KG1 (cell line): ENCODE measurements around the gene FCAMR.
"Not testable (repeated sequence)": the region's sequence is repeated elsewhere in the genome, so short reads cannot be mapped to it uniquely, and the experiment has no call there.

Experiments
- DNase-seq: peaks from one replicate; lab custom pipeline; 2025; lab: John Stamatoyannopoulos, UW

FCAMR gene

GRCh38 chr1:206932177-206932576 lies 38.1 kb downstream of the FCAMR start:
- DNase-seq, result no peak

DNA sequence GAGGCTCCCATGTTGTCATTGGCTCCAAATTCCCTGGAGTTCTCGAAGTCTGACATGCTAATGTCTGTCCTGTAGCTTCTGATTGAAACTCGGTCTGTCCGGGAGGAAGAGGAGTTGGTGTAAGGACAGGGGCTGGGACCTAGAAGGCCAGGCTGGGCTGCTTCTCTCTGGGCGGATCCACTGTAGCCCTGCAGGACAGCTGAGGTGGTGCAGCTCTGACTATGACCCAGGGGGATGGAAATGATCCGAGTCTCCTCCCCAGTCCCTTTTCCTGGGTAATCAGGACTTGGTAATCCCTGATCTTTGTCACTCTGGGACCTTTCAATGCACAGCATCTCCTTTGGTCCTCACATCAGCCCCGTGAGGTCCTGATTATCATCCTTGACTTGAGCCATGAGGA lies 38.6 kb downstream of the FCAMR start:
- DNase-seq, result no peak

DNA sequence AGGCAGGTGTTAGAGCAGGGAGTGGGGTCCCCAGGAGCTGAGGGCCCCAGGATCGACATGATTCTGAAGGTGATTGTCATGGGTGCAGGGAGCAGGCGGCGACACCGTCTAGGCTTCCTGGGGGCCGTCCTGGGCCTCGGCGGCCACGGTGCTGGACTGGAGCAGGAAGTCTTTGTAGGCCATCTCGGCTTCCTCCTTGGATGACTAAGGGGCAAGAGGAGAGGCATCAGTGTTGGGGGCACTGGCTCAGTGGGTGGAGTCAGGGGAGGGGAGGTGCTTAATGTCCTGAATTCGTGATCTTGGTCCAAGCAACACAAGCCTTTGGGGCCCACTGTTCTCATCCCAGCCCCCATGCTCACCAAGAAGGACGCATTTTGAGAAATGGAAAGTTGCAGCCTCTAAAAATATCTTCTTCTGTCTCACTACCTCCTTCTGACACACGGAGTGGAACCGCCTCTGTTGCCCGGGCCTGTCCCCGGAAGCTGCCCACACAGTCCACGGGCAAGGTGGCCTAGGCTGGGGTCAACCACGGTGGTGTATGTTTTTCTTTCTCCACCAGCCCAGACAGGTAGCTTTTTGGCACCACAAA lies 40.0 kb downstream of the FCAMR start:
- no peak for DNase-seq

DNA sequence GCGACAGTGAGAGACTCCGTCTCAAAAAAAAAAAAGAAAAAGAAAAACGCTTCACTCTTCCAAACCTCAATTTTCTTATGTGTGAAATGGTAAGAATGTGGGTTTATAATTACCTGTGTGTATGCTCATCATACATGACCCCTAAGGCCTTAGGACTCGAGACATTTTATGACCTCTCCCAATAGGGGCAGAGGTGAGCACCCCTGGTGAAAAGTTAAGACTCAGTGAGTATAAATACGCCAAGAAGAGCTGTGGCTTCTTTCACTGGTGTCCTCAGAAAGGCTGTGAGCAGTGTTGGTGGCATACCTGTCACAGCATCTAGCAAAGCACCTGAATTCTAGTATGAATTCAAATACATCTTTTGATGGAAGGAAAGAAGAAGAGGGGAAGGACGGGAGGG lies 40.7 kb downstream of the FCAMR start:
- DNase-seq, result no peak

GRCh38 chr1:206926286-206926685 lies 44.0 kb downstream of the FCAMR start:
- no peak for DNase-seq

DNA sequence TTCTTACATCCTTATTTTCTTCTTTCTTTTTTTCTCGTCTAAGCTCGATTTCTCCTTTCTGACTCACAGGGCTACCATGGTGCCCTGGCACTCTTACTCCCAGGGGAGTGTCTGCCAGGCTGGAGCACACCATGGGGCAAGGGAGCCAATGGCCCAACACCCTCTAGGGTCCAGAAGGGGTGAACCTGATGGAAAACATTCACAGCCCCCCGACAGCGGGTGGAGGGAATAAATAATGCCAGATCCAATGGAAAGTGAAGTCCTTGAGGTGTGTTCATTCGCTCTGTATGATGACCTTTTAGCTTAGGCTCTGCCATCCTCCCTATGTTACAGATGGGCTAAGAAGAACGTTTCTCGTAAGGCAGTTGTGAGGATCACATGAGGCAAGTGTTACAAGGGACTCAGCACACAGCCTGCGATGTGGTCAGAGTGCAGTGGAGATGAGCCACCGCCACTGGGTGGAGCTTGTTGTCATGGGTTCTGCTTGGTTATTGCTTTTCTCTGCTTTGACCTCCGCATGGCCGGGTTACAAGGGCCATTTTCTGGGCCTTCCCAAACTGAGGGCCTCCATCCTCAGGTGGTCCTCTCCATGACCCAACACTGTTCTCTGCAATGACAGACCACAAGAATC lies 45.0 kb downstream of the FCAMR start:
- DNase-seq, result no peak

- DNase-seq, result no peak
These were observed 45.6 kb downstream of the FCAMR start for GRCh38 chr1:206924592-206925105.

GRCh38 chr1:206923961-206924557 lies 46.2 kb downstream of the FCAMR start:
- DNase-seq, result not testable (repeated sequence)

DNA sequence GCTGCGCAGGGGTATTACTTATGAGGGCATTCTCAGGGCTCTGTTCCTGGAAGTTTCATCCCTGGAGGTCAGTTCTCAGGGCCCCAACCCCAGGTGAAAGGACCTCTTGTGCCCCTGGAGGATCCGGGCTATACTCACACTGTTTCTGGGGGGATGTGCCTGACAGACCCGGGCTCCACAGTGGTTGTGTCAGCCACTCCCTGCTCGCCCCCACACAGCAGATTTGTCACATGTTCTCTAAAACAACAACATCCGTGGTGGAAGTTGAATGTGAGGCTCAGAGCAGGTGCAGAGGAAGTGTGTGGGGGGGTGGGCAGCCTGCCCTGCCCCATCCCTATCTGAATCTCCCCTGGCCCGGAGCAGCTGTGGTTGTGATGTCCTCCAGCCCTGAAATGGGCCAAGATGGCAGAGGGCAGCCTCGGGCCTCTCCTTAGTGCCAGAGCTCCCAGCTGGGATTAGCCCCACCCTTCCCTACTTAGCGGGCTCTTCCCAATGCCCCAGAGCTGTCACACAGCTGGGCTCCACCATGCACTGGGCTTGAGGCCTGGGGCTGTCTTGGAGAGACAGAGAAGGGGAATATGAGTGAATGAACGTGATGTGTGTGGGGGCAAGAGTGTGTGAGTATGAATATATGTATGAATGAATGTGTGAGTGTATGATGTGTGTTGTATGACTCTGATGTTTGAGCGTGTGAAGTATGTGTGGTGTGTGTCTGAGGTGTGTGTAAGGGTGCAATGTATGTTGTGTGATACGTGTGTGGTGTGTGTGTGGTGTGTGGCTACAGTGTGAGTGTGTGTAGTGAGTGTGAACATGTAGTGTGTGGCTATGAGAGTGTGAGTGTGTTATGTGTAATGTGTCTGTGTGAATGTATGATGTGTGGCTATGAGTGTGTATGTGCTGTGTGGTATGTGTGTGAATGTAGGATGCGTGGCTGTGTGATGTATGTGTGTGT lies 47.0 kb downstream of the FCAMR start:
- peak; percentile 52 for DNase-seq

DNA sequence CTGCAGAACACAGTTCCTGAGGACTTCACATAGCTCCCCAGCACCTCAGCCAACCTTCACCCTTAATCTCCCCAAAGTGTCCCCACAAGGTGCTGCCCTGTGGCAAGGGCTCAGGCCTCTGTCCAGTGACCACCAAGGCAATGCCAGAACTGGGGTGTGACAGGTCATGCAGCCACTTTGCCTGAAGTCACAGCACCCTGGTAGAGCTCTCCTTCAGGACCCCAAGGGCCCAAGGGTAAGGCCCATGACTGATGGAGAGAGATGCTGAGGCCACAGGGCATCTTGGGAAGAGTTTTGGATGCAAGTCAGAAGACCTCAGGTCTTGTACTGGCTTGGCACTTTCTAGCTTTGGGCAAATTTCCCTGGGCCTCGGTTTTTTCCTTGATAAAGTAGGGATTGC lies 47.7 kb downstream of the FCAMR start:
- no peak for DNase-seq

- peak; percentile 76 for DNase-seq
These were observed 48.4 kb downstream of the FCAMR start, which contains the start of gene FCMR for GRCh38 chr1:206921772-206922265. Gene FCMR, minus strand, starts transcription at chr1:206921941. Its CDS starts 87 bp downstream, at chr1:206921854.

DNA sequence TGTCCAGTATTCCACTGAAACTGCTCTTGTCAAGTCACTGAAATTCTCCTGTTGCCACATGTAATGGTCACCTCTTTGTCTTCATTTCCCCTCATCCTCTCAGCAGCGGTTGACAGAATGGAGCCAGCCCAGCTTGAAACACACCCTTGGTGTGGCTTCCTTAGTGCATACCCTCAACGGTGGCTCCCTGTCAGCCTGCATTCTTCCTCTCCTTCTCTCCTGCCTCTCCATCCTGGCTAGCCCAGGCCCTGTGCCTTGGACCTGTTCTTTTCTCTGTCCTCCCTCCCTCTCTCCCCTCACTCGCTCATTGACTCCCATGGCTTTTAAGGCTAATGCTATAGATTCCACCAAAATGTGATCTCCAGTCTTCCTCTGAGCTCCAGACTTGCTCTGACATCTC lies 52.2 kb downstream of the FCAMR start:
- no peak for DNase-seq

DNA sequence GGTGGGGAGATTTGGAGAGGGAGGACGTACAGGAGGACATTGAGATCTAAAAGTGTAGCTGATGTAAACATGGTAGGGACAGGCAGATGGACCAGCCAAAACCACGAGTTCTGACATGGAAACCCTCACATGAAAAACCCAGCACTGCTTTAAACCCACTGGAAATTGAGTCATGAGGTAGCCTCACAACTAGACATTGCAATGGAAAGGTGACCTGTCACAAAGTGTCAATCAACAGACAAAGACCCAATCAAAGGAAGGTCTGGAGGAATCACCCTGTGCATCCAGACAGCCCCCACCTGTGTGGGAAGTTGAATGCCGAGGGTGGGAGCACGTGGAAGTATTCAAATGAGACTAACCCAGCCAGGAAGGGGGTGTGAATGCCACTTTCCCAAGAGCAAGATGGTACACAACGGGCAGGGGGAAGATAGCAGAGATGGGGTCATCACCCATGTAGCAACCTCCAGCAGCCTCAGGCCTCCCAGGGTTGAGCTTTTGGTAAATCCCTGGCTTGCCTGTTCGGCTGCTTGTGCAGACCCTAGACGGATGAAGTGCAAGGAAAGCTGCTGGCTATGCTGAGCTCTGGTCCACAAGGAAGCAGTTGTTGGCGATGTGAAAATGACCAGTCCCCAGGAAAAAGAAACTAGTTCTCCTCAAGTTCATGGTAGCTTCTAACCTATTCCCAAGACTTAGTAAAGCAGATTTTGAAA lies 54.1 kb downstream of the FCAMR start:
- no peak for DNase-seq

DNA sequence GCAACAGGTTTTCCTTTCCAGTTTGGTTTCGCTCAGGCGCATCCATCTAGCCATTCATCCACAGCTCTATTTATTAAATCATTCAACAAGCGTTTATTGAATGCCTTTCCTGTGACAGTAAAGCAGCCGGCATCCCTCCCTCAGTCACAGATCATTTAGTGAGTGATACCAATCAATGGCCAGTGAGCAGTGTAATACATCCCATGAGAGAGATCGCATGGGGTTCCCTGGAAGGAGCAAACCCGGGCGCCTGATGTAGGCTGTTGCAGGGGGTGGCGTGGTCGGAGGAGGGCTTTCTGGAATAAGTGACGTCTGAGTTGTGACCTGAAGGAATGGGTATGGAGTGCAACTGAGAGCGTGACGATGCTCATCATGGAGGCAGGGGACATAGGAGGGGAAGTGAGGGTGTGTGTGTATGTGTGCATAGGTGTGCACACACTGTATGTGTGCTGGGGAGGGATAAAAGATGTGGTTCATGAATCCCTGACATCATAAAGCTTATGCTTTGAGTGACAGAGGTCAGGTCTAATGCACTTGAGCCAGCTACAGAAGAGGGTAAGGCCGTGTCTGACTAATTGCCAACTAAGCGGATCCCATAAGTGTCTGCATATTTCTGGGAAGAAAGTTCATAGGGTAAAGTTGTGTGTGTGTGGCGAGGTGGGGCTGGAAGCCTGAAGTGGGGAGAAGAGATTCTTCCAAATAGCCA lies 55.1 kb downstream of the FCAMR start:
- no peak for DNase-seq

DNA sequence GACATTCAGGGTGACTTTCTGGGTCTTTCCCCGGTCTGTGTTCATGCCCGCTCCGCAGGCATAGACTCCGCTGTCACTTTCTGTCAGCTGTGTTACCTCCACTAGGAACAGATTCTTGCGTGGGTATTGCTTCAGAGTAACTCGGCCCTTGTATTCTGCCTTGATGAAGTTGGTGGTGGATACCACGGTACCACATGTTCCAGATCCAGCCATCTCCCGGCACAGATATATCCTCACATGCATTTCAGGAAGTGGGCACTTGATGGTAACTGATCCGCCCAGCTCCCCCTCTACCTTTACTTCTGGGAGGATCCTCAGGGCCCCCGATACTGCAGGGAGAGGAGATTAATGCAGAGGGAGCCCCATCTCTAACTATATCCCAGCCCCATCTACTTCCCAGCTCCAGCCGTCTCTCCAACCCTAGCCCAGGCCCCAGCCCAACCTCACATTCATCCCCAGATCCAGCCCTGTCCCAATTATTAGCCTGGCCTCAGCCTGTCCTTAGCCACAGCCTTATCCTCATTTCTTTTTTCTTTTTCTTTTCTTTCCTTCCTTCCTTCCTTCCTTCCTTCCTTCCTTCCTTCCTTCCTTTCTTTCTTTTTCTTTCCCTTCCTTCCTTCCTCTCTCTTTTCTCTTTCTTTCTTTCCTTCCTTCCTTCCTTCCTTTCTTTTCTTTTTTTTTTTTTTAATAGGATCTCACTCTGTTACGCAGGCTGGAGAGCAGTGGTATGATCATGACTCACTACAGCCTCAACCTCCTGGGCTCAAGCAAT lies 56.3 kb downstream of the FCAMR start:
- DNase-seq, result no peak

DNA sequence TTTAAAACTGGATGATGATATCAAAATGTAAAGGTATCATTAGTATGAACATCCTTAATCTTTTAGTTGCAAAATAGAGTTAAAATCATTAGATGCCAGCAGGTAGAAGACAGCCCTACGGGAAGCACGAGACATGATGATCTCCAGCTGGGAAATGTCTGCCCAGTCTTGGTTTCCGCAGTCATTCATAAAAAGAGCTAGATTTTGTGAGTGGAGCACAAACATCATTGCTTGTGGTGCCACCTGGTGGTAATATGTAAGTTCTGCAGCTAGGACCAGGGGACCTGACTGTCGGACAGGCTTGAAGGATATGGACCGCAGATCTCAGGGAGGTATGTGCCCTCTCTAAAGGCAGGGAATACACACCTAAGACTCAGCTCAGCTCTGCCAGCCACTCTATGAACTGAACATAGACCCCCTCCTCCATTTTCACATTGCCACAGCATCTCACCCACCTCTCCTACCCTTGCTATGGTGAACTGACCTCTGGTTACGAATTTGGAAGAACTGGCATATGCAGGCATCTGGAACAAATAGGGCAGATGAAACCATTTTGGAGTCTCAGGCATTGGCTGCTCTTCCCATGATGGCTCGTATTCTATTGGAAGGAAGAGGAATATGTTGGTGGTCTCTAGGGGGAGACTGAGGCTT lies 57.7 kb downstream of the FCAMR start:
- peak; percentile 61 for DNase-seq

- peak; percentile 22 for DNase-seq
These were observed 59.1 kb downstream of the FCAMR start for GRCh38 chr1:206911064-206911663.

- DNase-seq, result no peak
These were observed 60.4 kb downstream of the FCAMR start for GRCh38 chr1:206909883-206910318.
